CD4-positive, alpha-beta T cell treated with Interferon alpha-2 for 1 hour (primary cell): ENCODE data around the gene LYPD6B.

ENCODE experiments used
- DNase-seq, 2 donors: peaks; one replicate each; pipeline ENCODE4 v3.0.0-alpha.2; 2020 to 2022

LYPD6B gene, protein sequence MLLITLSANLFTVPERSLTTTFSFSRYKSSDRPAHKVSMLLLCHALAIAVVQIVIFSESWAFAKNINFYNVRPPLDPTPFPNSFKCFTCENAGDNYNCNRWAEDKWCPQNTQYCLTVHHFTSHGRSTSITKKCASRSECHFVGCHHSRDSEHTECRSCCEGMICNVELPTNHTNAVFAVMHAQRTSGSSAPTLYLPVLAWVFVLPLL

DNA sequence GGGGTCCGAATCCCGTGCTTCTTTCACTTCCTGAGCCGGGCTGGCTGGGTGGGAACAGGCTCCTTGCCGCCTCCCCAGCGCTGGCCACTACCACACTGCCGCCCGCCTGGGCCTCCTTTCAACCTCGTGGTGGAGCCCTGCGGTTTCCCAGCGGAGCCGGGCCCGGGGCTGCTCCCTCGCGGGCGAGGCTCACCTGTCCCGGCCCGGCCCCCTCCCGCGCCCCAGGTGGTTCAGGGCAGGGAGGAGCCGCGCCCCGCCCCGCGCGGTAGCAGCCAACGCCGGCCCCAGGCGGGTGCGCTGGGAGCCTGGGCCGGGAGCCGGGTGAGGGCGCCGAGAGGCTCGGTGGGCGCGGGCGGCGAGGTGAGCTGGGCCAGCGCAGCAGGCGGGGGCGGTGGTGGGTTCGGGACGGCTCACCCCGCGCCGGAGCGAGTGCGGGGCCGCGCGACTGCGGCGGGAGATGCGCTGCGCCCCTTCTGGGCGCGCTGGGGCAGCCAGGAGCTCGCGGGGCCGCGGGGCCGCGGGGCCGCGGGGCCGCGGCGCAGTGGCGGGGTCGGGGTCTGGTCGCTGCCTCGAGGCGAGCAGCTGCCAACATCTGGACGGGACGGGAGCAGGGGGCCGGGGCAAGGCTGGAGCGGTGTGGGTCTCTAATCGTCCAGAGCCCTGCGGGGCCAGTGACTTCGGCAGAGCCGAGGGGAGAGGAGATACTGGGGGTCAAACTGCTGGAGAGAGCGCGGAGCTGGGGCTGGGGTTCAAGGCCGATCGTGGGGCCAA is at the start of gene LYPD6B:
LYPD6B (plus strand) TSS at position 258 of the 771 bp plus-strand sequence. CDS start 92,250 bp downstream, outside the sequence.
- no peak for DNase-seq

DNA sequence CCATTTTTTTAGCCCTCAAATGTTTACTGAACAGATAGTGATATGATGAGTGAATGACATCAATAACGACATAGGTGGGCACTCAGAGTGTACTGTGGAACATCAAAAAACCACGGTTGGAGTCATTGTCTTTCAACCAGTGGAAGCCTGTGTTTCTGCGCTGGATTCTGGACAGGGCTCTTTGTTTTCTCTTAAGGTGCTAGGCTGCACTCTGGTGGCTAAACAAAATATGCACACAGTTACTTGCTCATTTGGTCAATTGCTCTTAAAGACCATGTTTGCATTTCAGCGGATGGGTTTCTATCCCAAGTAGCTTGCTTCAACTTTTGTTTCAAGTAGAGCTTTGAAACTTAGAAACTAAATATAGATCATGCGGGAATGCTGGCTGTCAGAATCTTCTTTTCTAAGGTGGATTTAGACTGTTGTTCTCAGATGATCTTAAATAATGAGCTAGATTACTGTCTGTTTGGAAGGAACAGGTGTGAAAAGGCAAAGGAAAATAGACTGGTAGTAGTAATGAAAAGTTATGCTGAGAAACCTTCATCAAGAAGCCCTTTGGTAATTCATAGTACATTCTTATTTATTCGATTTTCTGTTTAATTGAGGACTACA is 48.5 kb upstream of the LYPD6B start:
- peak; percentile 55 to 72 for DNase-seq

DNA sequence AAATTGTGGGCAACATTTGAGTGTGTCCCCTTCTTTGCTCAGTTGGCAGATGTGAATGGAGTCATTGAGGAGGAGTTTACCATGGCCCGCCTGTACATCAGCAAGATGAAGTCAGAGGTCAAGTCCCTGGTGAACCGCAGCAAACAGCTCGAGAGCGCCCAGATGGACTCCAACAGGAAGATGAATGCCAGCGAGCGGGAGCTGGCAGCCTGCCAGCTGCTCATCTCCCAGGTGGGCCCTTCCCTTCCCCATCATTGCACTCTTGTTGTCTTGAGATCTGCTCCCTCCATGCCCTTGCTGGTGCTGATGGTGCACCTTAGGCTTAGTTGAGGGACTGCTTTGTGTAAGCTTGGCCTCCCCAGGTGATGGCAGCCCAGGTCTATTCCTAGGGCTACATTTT is 47.5 kb upstream of the LYPD6B start:
- no peak for DNase-seq

DNA sequence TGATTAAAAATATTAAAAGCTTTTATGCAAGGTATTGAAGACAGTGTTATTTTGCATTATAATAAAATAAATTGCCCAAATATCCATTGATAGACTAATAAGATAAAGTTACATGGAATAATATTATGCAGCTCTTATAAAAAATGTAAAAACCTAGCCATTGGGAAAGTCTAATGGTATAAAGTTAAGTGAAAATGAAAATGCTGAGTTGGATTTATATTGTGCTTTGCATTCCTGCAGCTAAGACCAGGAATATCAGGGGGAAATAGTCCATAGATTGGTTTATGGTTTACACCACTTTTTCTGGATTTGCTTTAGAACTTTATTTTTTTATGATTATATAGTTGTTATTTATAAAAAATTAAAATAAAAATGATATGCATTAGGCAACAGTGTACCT is 46.1 kb upstream of the LYPD6B start:
- no peak for DNase-seq

DNA sequence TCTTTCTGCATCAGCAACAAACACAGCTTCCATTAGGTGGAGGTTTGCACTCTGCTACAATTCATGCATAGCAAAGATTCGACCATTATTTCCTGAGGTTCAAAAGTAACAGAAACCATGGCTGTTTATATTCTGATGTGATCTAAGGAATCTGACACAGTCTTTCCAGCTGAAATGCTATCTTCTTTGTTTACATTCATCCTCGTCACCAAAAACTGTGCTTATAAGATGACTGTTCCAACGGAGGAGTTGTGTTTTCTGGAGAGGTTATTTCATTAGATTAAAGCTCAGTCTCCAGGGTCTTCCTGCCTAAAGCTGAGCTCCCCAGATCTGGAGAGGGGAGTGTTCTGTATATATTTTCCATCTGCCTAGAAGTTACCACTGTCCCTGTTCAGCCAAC is 45.1 kb upstream of the LYPD6B start:
- no peak for DNase-seq

DNA sequence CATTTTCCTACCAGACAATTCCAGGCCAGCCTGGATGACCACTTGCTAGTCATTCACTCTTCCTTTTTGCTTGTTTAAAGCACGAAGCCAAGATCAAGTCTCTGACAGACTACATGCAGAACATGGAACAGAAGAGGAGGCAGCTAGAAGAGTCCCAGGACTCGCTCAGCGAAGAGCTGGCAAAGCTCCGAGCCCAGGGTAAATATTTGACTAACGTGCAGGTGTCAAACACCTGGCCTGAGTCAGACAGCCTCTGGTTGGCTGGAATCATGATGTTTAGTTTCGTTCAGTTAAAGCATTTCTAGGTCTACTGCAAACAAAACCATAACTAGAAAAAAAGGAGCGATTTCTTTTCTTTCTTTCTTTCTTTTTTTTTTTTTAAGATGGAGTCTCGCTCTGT is 44.2 kb upstream of the LYPD6B start:
- DNase-seq = no peak

DNA sequence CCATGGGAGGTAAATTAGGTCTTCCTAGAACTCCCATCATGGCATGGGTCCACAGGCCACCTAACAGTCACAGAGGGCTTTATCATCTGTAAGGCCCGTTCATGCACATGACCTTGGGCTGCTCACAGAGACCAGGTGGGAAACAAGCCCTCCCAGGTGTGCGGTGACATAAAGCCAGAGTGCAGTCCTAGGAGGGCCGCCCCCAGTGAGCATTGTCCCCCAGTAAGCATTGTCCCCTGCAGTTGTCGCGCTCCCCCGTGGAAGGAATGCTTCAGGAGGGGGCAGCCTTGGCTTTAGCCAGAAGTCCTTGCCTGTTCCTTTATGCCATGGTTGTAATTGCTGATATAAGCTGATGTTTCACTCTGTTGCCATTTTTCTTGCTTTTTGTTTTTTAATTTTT is 41.7 kb upstream of the LYPD6B start:
- no peak for DNase-seq

DNA sequence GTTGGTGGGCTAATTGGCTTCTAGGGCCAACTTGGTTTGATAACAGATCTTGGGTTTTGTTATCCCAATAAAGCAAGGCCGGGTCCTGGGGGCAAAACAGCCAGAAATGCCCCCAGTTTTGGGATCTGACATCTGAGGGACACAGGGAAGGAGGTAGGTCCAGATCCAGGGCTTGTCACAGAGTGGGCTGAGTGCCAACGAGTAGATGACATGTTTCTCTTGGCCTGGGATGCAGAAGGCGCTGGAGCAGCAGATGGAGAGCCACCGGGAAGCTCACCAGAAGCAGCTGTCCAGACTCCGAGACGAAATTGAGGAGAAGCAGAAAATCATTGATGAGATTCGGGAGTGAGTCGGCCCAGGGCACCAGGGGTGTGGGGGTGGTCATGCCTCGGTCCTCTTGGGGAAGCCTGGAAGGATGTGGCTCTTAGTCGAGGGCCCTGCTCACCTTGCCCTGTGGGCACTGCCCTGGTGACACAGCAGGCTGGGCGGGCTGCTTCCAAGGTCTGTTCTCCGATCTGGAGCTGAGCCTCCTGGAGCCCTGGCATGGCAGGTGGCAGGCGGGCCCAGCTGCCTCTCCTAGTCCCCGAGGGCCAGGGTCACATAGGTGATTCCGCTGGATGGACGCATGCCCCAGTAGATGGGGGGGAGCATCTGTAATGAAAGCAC is 40.2 kb upstream of the LYPD6B start:
- no peak for DNase-seq

DNA sequence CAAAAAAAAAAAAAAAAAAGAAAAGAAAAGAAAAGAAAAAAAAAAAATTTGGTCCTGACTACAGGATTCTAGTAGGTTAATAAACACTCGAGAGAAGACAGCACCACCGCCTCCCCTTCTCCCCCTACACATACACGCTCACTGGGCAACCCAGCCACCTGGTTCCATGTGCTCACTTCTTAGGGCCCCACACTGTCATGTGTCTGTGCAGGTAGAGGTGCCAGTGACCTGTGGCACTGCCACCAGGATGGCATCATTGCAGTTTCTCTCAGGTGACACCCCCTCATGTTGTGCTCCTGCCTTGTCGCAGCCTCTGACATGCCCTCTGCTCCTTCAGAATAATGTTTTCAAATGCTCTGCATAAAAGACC is 39.7 kb upstream of the LYPD6B start:
- no peak for DNase-seq

DNA sequence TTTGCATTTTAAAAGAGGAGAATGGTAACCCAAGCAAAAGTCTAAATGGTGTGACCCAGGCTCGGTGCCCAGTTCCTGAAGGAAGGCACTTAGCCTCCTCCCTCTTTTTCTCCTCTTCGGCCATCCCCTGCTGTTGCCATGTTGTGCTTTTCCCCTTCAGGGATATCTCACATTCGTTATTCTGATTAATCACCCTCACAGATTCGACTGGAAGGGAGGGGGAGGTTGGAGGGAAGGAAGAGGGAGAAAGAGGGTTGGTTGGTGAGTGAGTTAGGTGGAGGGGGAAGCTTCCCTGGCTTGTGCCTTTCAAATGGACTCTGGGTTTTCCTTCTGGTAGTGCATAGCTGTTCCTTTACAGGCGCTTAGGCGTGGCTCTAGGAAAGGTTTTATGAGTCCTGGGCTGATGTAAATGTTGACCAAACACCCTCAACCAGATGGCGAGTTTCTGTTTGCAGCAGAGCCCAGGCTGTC is 39.0 kb upstream of the LYPD6B start:
- no peak for DNase-seq

DNA sequence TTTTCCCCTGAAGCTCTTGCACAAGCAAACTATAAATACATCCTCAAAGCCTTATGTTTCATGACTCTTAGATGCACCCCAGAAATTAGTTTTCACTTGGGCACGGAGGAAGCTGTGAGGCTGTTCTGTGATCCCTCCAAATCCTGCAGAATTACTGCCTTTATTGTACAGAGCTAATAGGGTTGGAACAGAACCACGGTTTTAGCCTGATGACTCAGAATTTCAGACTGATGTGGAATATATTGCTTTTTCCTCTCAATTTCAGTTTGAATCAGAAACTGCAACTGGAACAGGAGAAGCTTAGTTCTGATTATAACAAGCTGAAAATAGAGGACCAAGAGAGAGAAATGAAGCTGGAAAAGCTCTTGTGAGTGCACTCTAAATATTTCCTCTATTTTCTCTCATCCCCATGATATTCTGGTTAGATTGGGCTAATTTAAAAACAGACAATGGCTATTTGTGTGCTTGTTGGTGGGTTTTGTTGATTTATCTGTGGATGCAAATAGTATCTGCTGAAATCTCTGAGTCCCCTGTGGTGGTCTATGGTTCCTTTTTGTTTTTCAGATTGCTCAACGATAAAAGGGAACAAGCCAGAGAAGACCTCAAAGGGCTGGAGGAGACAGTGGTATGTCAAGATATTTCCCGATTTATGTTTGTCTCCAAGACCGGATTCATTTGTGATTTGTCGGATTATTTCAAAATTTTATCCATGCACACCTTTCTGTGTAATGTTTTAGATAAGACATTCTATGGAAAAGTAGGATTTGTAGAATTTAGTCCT is 38.2 kb upstream of the LYPD6B start:
- DNase-seq = no peak

DNA sequence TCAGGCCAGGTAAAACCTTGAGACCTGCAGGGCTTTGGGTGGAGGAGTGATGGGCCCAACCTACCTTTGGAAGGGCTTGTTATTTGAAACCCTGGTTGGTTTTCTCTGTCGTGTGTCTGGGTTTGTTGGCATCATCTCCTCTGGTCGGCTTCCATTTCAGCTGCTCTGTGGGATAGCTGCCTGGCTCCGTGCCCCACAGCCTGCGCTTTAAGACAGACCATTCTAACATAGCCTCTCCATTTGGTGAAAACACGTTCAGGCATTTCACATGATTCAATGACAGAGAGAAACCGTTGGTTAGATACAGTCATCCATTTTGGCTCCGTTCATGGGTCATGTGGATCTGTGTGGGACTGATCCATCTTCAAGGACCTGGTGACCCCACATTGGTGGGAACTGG is 37.0 kb upstream of the LYPD6B start:
- DNase-seq = no peak

DNA sequence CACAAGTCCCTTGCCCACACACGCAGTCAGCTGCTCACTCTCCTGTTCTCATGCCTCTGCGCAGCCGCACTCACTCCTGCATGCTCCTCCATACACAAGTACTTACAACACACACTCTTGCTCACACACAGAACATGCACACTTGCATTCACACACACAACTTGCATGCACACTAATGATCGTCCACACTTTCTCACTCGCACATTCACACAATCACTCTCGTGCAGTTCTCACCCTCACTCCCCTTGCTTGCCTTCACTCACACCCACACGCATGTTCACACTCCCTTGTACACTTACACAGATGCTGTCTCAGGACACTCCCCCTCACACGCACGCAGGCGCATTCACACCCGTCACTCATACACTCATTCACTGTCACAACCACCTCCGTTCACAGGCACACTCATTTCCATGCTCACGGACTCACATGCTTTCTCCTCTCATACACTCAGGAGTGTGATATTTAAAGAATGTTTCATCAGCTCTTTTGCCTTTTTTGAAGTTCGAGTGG is 36.1 kb upstream of the LYPD6B start:
- DNase-seq = no peak

DNA sequence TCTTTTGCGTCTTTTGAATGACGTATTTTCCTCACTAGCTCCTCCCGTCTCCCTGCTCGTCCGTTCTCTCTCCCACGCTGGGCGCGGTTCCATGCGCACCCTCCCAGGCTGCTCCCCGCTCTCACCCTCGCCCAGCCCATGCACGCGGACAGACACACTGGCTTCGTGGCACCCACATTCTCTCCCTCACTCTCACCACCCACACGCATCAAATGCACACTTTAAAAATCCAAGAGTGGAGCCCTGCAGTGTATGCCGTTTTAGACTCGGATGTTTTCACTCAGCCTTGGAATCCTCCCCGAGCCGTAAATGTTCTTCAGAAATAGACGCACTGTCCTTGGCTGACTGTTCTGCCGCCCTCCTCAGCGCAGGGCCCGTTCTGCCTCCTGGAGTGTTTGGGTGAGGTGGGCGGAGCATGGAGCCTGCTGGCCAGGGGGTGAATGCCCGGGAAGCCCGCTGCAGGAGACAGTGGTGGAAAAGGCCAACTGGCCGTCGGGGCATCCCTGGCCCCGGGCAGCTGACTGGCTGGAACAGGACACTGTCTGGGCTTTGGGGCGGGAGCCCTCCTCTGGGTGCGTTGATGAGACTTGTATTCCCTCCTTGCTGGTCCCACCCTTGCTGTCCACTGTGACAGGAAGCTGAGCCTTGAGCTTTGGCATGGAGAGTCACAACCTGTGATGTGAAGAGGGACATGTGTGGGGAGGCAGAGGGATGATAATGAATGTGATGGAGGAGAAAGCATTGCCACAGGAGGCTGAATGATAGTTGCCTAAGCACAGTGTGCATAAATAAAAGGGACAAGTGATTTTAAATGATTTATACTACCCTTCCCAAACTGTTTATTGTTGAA is 35.4 kb upstream of the LYPD6B start:
- DNase-seq = no peak

DNA sequence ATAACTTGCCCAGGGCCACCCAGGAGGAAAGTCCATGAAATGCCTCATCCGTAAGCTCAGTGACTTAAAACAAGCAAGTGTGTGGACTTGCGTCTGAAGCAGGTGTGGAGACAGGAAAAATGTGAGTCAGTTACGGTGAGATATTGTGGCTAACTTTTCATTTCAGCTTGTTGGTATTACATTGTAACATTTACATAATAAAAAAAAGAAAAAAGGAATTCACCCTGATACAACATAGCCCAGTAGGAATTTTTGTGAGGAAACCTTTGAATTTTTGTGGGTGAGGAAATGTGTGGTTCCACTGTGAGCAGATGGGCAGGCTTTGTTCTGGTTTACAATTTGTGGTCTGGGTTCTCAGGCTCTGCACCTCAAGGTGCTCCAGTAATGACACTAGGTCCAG is 33.7 kb upstream of the LYPD6B start:
- no peak for DNase-seq

DNA sequence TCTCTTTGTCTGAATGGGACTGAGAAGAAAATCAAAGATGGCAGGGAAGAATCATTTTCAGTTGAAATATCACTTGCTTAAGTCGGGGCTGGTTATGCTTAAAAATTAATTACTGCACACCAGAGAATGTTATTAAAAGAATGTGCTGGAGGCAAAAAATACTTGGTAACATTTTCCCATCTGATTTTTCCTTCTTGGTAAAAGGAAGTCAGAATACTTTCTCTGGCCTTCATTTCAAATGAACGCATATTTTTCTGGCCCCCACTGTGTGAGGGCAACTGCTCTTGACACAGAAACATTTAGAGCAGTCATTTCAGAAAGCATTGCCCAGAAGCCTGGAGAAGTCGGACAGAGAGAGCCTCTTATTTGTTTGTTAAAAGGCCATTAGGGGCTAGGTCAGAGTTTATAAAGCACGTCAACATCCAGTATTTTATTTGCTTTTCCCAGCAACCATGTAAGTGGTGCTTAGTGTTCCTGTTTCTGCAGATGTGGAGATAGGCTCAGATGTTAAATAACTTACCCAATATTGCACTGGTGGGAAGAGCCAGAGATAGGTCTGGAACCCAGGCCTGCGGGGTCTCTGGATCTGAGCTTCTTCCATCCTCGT is 32.9 kb upstream of the LYPD6B start:
- no peak for DNase-seq

DNA sequence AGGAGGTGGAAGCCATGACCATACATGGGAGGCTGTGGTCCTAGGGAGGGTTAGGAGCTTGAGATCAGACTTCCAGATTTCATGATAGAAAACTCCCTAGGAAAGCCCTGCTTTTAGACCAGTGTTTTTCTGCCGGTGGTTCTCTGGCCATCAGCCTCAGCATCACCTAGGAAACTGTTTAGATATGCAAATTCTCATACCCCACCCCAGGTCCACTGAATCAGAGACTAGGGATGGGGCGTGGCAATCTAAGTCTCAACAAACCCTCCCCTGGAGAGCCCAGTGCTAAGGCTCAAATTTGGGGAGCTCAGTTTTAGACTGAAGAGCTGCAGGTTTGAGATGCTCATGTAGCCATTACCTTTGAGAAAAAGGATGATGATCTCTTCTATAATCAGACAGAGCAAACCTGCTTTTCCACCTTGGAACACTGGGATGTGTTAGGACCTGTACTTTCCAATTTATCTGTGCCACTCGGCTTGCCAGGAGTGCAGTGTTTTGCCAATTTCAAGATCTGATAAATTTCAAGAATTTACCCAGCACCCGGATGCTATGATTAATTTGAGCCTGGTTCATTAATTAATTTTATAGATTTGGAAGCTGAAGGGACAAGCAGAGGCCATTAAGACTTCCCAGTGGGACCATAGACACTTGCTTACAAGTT is 31.5 kb upstream of the LYPD6B start:
- no peak for DNase-seq

DNA sequence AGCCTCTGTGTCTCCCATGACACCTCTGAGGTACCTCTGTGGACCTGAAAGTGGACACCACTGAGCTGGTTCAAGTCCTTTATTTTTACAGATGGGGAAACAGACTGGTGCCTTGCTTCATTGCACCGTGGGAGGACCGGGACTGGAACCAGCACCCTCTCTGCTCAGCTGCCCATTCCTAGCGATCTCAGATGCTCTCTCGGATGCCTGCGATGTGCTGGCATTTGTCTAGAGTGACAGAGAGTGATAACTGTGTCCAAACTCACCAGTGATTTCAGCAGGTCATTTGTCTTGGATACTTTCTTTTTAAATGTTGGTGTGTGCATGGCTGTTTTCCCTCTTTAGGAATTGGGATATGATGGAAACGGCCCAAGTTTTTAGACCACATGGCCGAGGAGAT is 30.1 kb upstream of the LYPD6B start:
- no peak for DNase-seq

DNA sequence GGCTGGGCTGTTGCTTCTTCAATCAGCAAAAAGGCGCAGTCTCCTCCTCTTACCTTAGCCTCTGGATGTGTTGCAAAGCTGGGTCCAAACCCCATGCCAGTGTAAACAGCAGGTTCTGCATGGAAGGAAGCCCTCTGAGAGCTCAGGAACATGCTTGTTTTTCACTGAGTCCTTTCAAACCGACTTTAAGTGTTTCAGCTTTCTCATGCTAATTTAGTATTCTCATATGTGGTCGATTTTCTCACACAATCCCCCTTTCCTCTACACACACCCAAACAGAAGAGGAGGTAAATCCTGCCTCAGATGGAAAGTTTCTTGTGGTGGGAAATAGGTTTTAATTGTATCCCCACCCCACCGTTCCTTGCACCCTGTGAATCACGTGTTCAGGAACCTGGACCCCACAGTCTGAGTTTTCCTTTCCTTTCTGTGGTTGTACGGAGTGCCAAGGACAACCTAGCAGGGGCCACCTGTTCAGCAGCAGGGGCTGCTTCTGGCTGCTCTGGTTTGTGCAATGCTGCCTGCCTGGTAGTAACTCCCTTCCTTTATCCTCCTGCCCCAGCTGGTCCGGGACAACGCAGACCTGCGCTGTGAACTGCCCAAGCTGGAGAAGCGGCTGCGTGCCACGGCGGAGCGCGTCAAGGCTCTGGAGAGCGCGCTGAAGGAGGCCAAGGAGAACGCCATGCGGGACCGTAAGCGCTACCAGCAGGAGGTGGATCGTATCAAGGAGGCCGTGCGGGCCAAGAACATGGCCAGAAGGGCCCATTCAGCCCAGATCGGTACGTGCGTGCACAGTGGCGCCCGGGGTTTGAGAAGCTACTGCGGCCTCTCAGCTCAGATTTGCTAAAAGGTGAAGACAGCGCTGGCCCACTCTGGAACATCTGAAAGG is 28.7 kb upstream of the LYPD6B start:
- DNase-seq = no peak

DNA sequence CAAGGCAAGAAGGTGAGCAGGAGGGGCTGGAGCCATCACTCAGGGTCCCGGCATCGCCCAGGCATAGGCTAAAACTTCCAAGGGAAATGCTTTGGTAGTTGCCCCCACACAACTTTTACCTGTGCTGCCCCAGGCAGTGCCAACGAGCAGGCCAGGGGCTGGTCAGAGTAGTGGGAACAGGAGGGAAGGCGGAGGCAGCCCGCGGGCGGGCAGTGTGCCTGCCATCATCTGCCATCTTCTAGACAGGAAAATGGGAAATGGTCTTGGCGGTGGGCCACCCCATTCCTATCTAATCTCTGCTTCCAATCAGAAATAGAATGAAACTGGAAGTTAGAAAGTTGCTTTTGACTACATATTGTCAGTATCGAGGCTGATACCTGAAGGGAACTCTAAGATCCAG is 26.0 kb upstream of the LYPD6B start:
- DNase-seq = no peak
